ENCODE data around the gene C22orf39. TPM values are rescaled to one million over a fixed set of nuclear protein-coding genes. Genes with fewer than 3 reads are reported as not detected.

Gene C22orf39
- total RNA-seq, 4 donors from 2014 or later, result 157 to 182 (median 178) TPM

- peaks cover 0 to 99% of the 10 kb centered on the region in 2 donors for H3K36me3 ChIP-seq
- in situ Hi-C loops (cut with MboI; ENCODE audit: low sequenced_read_pairs in 4 of 4) (loop anchor here in 1 of 4 donors (25.0 kb wide), 1 partner anchor 281 kb away; the partner anchor contains the start of gene SLC25A1), intact Hi-C loops (cut with DNase I; ENCODE audit: low total_unique reads) (no loop called here)
- peaks cover 0 to 3% of the 10 kb centered on the region in 2 donors for H3K4me1 ChIP-seq
- H3K4me3 ChIP-seq, result no peak overlapping the region
- no peak for ATAC-seq
- no peaks in the 10 kb centered on the region for H3K27me3 ChIP-seq
- no peak overlapping the region for H3K27ac ChIP-seq
- DNase-seq, result no peak
- no peak for TF ChIP-seq POLR2A (IDR thresholded peaks at IDR 0.05)
- TF ChIP-seq CTCF (IDR thresholded peaks at IDR 0.05 in 4 of 5, conservative IDR thresholded peaks at IDR 0.05 in 1 of 5), result no peak
- H3K9me3 ChIP-seq, result no peaks in the 10 kb centered on the region
Measured at GRCh38 chr22:19467912-19468311, 20.4 kb upstream of the C22orf39 start.

- intact Hi-C loops (cut with DNase I; ENCODE audit: low total_unique reads) (no loop called here), in situ Hi-C loops (cut with MboI; ENCODE audit: low sequenced_read_pairs in 4 of 4) (loop anchor here in 1 of 4 donors (25.0 kb wide), 1 partner anchor 280 kb away; the partner anchor contains the start of gene SLC25A1)
- DNase-seq (no peak), ATAC-seq (no peak)
- no peak for TF ChIP-seq CTCF (IDR thresholded peaks at IDR 0.05 in 4 of 5, conservative IDR thresholded peaks at IDR 0.05 in 1 of 5)
- TF ChIP-seq POLR2A (IDR thresholded peaks at IDR 0.05), result no peak
- no peaks in the 10 kb centered on the region for H3K9me3 ChIP-seq
- H3K36me3 ChIP-seq, result peaks cover 0 to 99% of the 10 kb centered on the region in 2 donors
- no peaks in the 10 kb centered on the region for H3K27me3 ChIP-seq
- no peak overlapping the region for H3K27ac ChIP-seq
- H3K4me3 ChIP-seq, result no peak overlapping the region
- H3K4me1 ChIP-seq, result no peaks in the 10 kb centered on the region
Measured at GRCh38 chr22:19466848-19467752, 19.6 kb upstream of the C22orf39 start.

GRCh38 chr22:19466126-19466716 is 18.7 kb upstream of the C22orf39 start:
- H3K27ac ChIP-seq, result no peak overlapping the region
- ATAC-seq, result no peak
- peaks cover 0 to 100% of the 10 kb centered on the region in 2 donors for H3K36me3 ChIP-seq
- no peaks in the 10 kb centered on the region for H3K4me1 ChIP-seq
- TF ChIP-seq POLR2A (IDR thresholded peaks at IDR 0.05) (no peak), CTCF (IDR thresholded peaks at IDR 0.05 in 4 of 5, conservative IDR thresholded peaks at IDR 0.05 in 1 of 5) (no peak)
- no peaks in the 10 kb centered on the region for H3K9me3 ChIP-seq
- H3K4me3 ChIP-seq, result no peak overlapping the region
- intact Hi-C loops (cut with DNase I; ENCODE audit: low total_unique reads) (no loop called here), in situ Hi-C loops (cut with MboI; ENCODE audit: low sequenced_read_pairs in 4 of 4) (loop anchor here in 1 of 4 donors (25.0 kb wide), 1 partner anchor 279 kb away; the partner anchor contains the start of gene SLC25A1)
- H3K27me3 ChIP-seq, result no peaks in the 10 kb centered on the region
- no peak for DNase-seq

GRCh38 chr22:19464975-19465374 is 17.5 kb upstream of the C22orf39 start:
- Histone ChIP-seq H3K36me3 (peaks cover 0 to 100% of the 10 kb centered on the region in 2 donors), H3K27ac (no peak overlapping the region), H3K4me1 (no peaks in the 10 kb centered on the region), H3K27me3 (no peaks in the 10 kb centered on the region), H3K9me3 (no peaks in the 10 kb centered on the region), H3K4me3 (no peak overlapping the region)
- ATAC-seq (no peak), DNase-seq (no peak)
- TF ChIP-seq CTCF (IDR thresholded peaks at IDR 0.05 in 4 of 5, conservative IDR thresholded peaks at IDR 0.05 in 1 of 5), result no peak
- TF ChIP-seq POLR2A (IDR thresholded peaks at IDR 0.05), result no peak
- intact Hi-C loops (cut with DNase I; ENCODE audit: low total_unique reads), result no loop called here
- in situ Hi-C loops (cut with MboI; ENCODE audit: low sequenced_read_pairs in 4 of 4), result loop anchor here in 1 of 4 donors (25.0 kb wide), 1 partner anchor 278 kb away; the partner anchor contains the start of gene SLC25A1
